GM21381 (cell line): Measurements from ENCODE around the gene GRN.

Source experiments
- ATAC-seq: cut with Tn5 transposase; IDR thresholded peaks from one replicate; pipeline ENCODE4 v1.9.1; 2021; ENCODE audit warnings: mild to moderate bottlenecking, moderate library complexity; ENCODE audit not compliant: unreplicated experiment

GRN gene

GRCh38 chr17:44400226-44400847 lies 55.2 kb downstream of the GRN start:
- ATAC-seq: no peak
